Inferior parietal cortex (tissue), 1 donor: ENCODE results near the gene TBCK.

ENCODE experiments used
- DNase-seq: peaks from one replicate; pipeline ENCODE4 v3.0.0-alpha.2; 2016; ENCODE audit errors: extremely low spot score

Gene TBCK

DNA sequence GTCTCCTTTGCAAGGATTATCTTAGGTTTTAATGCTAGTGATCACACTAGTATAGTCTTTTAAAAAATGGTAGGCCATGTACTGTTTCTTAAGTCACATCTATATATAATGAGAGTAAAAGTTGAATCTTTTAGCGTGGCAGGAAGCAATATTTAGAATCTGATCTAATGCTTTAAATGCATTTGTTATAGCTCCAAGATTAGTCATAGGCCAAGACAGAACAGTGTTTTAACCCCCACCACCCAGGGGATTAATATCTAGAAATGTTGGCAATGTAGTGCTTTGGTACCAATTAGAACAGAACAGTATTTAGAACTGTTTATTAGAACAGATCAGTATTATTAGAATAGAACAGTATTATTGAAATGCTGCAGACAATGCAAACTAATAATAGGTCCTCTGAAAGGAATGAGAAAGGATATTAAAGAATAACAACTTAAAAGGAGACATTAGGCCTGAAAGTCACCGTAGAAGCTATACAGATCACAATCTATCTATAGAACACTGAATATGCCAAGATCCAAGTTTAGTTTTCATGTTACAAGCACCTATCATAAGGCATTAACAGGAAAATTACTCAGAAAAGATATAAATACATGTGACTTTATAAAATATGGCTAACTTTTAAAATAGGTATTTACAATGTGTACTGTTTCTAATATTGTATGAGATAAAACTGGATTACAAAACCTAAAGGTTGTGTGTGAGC lies 274.6 kb downstream of the TBCK start:
- no peak for DNase-seq

DNA sequence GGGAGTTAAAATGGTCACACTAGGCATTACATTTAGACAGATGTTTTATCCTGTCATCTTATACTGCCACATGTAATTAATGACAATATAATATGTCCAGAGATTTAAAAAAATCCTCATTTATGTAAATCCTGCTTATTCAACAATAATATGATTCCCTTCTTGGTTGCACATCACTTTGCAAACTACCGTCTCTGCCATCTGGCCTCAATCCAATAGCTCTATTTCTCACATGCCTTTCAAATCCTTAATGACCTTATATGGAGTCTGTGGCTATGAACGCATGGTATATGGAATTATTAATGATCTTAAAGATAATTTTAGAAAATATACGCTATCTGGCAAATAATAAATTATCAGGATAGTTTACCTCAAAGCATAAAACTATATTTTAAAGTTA lies 276.2 kb downstream of the TBCK start:
- no peak for DNase-seq

GRCh38 chr4:106038908-106039307 lies 277.1 kb downstream of the TBCK start:
- no peak for DNase-seq

DNA sequence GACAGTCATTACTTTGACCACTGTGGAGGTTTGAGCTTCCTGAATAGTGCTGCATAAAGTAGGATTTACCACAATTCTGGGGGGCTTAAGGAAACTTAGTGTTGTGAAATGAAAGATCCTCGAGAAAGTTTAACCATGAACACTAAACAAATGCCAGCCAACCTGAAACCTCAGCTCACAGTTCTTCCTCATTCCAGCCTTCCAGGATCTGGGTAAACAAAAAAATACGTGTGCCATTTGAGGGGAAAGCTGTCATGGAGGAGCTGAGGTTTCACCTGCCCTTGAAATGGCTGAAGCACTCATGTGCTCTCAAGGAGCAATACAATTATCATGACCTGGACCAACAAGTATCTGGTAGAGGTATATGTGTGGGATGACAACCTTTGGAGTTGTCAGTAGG lies 278.0 kb downstream of the TBCK start:
- DNase-seq = no peak

DNA sequence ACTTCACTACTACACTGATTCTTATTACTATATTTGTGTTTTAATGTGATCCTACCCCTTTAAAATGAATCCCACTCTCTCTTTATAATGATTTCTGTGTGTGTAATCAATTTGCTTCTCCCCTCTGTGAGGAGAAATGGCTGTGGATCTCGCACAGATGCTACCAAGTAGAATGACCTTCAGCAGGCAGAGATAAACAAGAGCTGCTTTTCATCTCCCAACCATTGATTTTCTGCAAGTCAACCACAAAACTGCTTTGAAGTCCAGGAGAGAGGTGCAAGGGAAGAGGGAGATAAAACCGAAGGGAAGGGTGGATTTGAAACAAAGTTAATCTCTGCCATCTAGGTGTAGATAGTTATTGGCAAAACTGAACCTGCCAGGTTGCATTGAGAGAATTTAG lies 279.2 kb downstream of the TBCK start:
- no peak for DNase-seq

GRCh38 chr4:106036334-106036733 lies 279.7 kb downstream of the TBCK start:
- no peak for DNase-seq

DNA sequence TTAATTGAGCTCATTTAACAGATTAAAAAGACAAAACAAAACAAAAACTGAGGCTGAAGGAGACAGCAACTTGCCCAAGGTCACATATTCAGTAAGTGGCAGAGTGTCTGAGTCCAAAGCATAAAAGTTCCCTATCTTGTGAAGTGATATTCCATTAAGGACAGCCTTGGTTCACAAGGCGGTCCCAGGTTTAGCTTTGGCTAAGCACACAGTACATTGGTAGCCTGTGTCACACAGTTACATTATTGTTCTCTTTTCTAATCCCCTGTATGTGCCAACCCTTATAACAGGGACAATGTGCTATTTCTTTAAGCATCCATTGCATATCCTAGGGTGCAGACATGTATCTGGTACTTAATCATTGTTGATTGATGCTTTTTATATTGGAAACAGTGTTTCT lies 280.8 kb downstream of the TBCK start:
- DNase-seq = no peak

DNA sequence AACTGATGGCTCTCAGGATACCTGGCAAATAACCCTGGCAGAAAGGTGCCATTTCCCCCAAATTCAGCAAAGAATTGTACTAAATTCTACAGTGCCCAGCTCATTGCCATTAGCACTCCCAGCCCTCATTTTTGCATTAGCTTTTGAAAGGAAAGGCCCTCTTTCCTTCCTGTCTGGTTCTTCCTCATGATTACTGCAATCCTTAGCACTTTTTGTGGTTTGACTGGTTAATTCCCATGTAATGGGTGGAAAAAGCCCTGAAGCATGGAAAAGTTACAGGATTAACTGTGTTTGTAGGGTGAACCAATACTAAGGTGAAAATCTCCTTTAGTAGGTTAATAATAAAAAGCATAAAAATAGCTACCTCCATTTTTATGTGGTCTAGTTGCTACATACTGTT lies 281.3 kb downstream of the TBCK start:
- no peak for DNase-seq

- no peak for DNase-seq
Measured at GRCh38 chr4:106034220-106034619, 281.8 kb downstream of the TBCK start.

- DNase-seq = no peak
Measured at GRCh38 chr4:106033469-106033868, 282.5 kb downstream of the TBCK start.

DNA sequence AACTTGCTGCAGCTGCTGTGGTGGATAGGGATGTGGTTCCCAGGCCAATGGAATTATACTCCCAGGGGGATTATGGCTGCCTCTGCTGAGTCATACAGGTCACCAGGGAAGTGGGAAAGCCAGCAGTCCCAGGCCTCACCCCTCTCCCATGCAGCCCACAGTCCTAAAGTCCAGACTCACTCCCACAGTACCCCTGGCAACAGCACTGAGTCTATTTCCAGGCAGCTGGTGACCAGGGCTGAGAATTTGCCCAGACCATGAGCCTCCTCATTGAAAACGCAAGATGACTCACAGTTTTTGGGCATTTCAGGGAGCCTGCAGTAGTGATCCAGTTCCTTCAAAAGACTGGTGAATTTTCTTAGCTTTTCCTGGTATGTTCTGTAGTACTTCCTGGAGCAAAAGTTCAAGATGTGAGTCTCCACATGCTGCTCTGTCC lies 283.1 kb downstream of the TBCK start:
- DNase-seq = no peak

- no peak for DNase-seq
Measured at GRCh38 chr4:106022454-106022853, 293.6 kb downstream of the TBCK start.

DNA sequence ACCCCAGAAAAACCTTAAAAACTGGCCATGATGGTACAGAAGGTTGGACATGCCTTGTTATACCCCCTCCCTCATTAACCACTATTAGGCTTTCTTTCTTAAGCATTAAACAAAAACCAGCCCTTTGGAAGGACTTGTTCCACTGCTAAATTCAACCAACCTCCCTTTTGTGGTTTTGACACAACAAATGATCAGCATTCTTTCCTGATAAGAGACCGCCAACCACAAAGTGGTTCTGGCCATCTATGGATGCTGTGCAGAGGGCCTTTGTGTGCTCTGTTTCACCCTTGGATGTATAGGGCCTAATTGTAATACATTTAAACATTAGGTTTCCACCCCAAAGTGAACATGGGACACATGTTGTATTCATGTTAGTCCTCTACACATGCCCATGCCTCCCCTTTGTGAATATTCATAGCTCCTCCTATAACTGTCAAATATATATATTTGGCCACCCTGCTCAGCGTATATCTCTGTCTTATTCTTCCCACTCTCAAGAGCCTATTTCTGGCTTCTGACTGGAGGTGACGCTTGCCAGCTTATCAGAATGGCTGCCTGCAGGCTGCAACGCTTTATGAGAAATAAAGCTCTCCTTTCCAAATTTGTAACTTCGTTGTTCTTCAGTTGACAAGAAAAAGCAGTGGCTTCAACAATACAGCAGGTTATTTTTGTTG lies 294.1 kb downstream of the TBCK start:
- no peak for DNase-seq

- DNase-seq = no peak
Measured at GRCh38 chr4:106019771-106020170, 296.2 kb downstream of the TBCK start.

- DNase-seq = no peak
Measured at GRCh38 chr4:106017975-106018374, 298.0 kb downstream of the TBCK start.

DNA sequence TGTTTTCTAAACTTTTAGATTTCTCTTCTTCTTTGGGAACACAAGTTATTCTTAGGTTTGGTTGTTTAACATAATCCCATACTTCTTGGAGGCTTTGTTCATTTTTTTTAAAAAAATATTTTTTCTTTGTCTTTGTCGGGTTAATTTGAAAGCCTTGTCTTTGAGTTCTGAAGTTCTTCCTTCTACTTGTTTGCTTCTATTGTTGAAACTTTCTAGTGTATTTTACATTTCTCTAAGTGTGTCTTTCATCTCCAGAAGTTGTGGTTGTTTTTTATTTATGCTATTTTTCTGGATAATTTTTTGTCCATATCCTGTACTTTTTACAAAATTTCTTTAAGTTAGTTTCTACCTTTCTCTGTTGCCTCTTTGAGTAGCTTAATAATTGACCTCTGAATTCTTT lies 304.6 kb downstream of the TBCK start:
- no peak for DNase-seq

DNA sequence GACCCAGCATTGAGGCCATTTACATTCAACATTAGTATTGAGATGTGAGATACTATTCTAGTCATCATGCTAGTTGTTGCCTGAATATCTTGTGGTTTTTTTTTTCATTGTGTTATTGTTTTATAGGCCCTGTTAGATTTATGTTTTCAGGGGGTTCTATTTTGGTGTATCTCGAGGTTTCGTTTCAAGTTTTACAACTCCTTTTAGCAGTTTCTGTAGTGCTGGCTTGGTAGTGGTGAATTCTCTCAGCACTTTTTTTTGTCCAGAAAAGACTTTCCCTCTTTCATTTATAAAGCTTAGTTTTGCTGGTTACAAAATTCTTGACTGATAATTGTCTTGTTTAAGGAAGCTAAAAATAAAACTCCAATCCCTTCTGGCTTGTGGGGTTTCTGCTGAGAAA lies 305.2 kb downstream of the TBCK start:
- no peak for DNase-seq

GRCh38 chr4:106002994-106003393 lies 313.0 kb downstream of the TBCK start:
- no peak for DNase-seq

DNA sequence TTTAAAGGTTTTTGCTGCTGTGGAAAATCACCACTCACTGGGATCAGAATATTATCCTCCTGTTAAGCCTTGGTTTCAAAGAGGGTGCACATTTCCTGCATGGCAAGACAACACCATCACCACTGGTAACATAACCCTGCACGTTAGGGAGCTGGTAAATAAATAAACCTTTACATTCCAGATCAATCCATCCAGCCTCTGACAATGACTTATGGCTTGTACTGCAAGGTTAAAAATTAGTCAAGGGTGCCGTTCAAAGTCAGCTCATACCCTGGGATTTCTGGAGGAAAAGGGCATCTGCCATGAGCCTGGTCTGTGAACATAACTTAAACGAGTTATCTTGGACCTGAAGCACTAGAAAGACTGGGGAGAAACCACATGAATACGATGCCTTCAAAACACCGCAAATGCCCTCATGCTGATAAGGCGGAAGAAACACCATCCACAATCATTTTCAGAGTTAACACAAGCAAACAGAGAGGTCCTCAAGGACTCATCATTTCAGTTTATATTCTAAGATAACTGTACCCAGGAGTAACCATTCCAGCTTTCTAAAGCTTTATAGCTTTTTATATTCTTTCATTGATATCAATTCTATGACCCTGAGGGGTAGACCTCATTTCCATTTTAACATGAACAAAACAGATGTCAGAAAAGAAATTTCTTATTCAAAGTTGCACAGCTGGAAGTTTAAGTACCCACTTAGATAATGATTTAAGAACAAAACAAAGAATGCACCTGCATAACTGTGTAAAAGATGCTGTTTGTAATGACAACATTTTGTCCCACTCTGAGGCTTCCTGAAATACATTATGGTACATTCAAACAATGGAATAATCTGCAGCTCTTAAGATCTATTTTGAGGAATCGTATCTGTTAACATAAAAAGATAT lies 317.6 kb downstream of the TBCK start:
- DNase-seq = no peak

DNA sequence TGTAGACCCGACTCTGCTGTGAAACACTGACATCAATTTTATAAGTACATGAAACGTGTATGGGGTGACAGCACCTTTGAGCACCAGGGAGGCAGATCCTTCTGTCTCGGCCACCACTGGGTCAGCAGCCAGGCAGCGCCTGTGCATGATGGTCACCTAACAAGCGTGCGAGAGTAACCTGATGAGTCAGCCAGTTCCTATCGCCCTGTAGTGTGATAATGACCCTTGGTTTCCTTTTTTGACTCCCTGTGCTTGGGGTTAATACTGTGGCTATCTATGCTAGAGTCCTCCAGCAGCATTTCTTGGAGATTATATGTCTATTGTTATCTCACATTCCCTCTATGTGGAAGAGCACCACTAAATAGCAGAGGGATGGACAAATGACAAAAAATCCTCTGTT lies 319.2 kb downstream of the TBCK start:
- DNase-seq = no peak

DNA sequence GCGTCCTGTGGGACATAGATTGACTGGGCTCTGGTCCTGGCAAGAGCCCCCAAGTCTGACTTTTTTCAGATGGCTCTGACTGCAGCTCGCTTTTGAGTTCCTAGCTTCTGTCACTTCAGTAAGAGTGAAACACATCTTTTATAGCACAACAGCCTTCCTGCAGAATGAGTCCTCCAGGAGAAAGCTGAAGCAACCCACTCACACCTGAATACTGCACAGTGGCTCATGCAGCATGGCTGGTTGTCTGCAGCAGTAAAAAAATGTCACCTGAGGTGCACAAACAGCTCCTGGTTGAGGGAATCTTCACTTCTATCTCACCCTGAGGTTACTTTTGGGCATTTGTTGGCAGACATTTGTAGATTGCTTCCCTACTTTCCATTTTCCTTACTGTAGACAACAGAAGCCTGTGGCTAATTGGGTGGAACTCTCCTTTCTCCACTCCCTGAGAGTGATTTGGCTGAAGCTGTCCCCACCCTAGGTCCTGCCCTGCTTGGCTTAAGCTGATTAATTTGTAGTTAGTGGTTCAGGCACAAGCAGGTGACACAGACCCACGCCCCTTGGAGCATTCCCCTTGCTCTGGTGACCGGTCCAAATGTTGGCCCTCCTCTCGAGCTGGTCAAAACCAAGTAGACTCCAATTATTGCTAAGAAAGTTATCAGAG lies 321.0 kb downstream of the TBCK start:
- DNase-seq = no peak

GRCh38 chr4:105994061-105994460 lies 321.9 kb downstream of the TBCK start:
- no peak for DNase-seq
